H1 (cell line): Measurements from ENCODE around the gene ERC1.

Source experiments
- CTCF ChIP-seq, 3 experiments: IDR thresholded peaks; 1 replicate in 2 of 3; 2 replicates in 1 of 3; pipeline versions ENCODE4 v1.5.1 to v1.6.1; 2011; ENCODE audit warnings: low read length in 3 of 3, mild to moderate bottlenecking in 3 of 3, inconsistent platforms in 2 of 3, low read depth in 1 of 3, moderate library complexity in 1 of 3; ENCODE audit not compliant: insufficient read depth in 1 of 3; ENCODE audit errors: control extremely low read depth in 1 of 3
- HDAC2 ChIP-seq, 2 experiments: fragments of 300-600 bp in 1 of 2; sonication (generic) in 1 of 2; IDR thresholded peaks; 2 replicates each; pipeline ENCODE4 v1.6.1; 2011 to 2012; ENCODE audit warnings: low read depth in 2 of 2, low read length in 2 of 2, mild to moderate bottlenecking in 2 of 2, moderate library complexity in 2 of 2, borderline replicate concordance in 1 of 2, inconsistent platforms in 1 of 2
- JUN ChIP-seq: IDR thresholded peaks from 2 replicates; pipeline ENCODE4 v1.6.1; 2011; ENCODE audit warnings: low read depth, mild to moderate bottlenecking, improper control_type of control experiment, low read length
- KDM1A ChIP-seq: fragments of 200-600, 300-600 bp; sonication (generic); IDR thresholded peaks from 2 replicates; pipeline ENCODE4 v1.7.1; 2016; ENCODE audit warnings: mild to moderate bottlenecking, low read length, borderline replicate concordance
- POLR2A ChIP-seq, 2 experiments: IDR thresholded peaks; 1 replicate in 1 of 2; 2 replicates in 1 of 2; pipeline ENCODE4 v1.6.1; 2011; ENCODE audit warnings: low read depth in 2 of 2, low read length in 2 of 2, mild to moderate bottlenecking in 2 of 2; ENCODE audit errors: control extremely low read depth in 1 of 2
- POU5F1 ChIP-seq: IDR thresholded peaks from 2 replicates; pipeline ENCODE4 v1.6.1; 2011; ENCODE audit warnings: low read depth, mild to moderate bottlenecking, low read length, moderate library complexity
- RFX5 ChIP-seq: IDR thresholded peaks from 2 replicates; pipeline ENCODE4 v1.6.1; 2011; ENCODE audit warnings: low read depth, low read length, improper control_type of control experiment, borderline replicate concordance
- RXRA ChIP-seq: IDR thresholded peaks from 2 replicates; pipeline ENCODE4 v1.6.1; 2011; ENCODE audit warnings: low read depth, mild to moderate bottlenecking, low read length, moderate library complexity; ENCODE audit not compliant: insufficient read depth
- SAP30 ChIP-seq: fragments of 300-600 bp; sonication (generic); IDR thresholded peaks from 2 replicates; pipeline ENCODE4 v1.7.1; 2012; ENCODE audit warnings: low read length, moderate library complexity, mild to moderate bottlenecking, inconsistent platforms; ENCODE audit not compliant: insufficient read depth, insufficient replicate concordance
- SRF ChIP-seq: IDR thresholded peaks from 2 replicates; pipeline ENCODE4 v1.6.1; 2011; ENCODE audit warnings: mild to moderate bottlenecking, low read depth, low read length, moderate library complexity
- TAF1 ChIP-seq: IDR thresholded peaks from 2 replicates; pipeline ENCODE4 v1.6.1; 2011; ENCODE audit warnings: mild to moderate bottlenecking, low read depth, low read length
- USF2 ChIP-seq: IDR thresholded peaks from 2 replicates; pipeline ENCODE4 v1.6.1; 2011; ENCODE audit warnings: low read length, improper control_type of control experiment

- no peak for TF ChIP-seq RXRA
- TF ChIP-seq KDM1A: no peak
- TF ChIP-seq USF2: no peak
- TF ChIP-seq JUN: no peak
- TF ChIP-seq HDAC2 (IDR thresholded peaks at IDR 0.05; ENCODE audit: borderline replicate concordance in 1 of 2, low read depth in 2 of 2, low read length in 2 of 2): no peak
- no peak for TF ChIP-seq TAF1
- TF ChIP-seq SRF: no peak
- TF ChIP-seq CTCF (IDR thresholded peaks at IDR 0.05; ENCODE audit: control extremely low read depth in 1 of 3, insufficient read depth in 1 of 3, low read depth in 1 of 3, low read length in 3 of 3): no peak
- TF ChIP-seq RFX5: no peak
- TF ChIP-seq POLR2A (IDR thresholded peaks at IDR 0.05; ENCODE audit: control extremely low read depth in 1 of 2, low read depth in 2 of 2, low read length in 2 of 2): no peak
- no peak for TF ChIP-seq SAP30
- no peak for TF ChIP-seq POU5F1
Measured at GRCh38 chr12:1473418-1473817, 482.4 kb downstream of the ERC1 start.
